OCI-LY1 (cell line): ENCODE data around the gene KCNJ15.

ENCODE experiments used
- H2AFZ ChIP-seq: fragments of 200-600 bp; sonication (generic), shearing (Covaris generic); 2 replicates; pipeline ENCODE4 v1.6.0; 2014; ENCODE audit warnings: antibody characterized with exemption, mild to moderate bottlenecking, low read length
- H3F3A ChIP-seq: fragments of 200-600 bp; sonication (generic), shearing (Covaris generic); 2 replicates; pipeline ENCODE4 v1.6.0; 2014; ENCODE audit warnings: mild to moderate bottlenecking, antibody characterized with exemption, low read length, moderate library complexity; ENCODE audit not compliant: insufficient read depth
- H3K27ac ChIP-seq: fragments of 200-600 bp; sonication (generic); 2 replicates; pipeline ENCODE4 v1.5.1; 2014; ENCODE audit warnings: low read length, mixed run types, mild to moderate bottlenecking, low read depth; ENCODE audit not compliant: poor library complexity, severe bottlenecking
- H3K27me3 ChIP-seq: fragments of 200-600 bp; sonication (generic); 2 replicates; pipeline ENCODE4 v1.6.0; 2014; ENCODE audit warnings: antibody characterized with exemption, mild to moderate bottlenecking, low read length, moderate library complexity; ENCODE audit not compliant: insufficient read depth
- H3K36me3 ChIP-seq: fragments of 200-600 bp; sonication (generic); 2 replicates; pipeline ENCODE4 v1.6.1; 2014; ENCODE audit warnings: mild to moderate bottlenecking, antibody characterized with exemption, low read length, moderate library complexity, mixed read lengths; ENCODE audit not compliant: insufficient read depth
- H3K4me1 ChIP-seq: fragments of 200-600 bp; sonication (generic); 2 replicates; pipeline ENCODE4 v1.5.1; 2014; ENCODE audit warnings: mild to moderate bottlenecking, low read length, moderate library complexity; ENCODE audit not compliant: insufficient read depth, severe bottlenecking
- H3K4me2 ChIP-seq: fragments of 200-600 bp; sonication (generic), shearing (Covaris generic); 2 replicates; pipeline ENCODE4 v1.6.1; 2014; ENCODE audit warnings: low read length
- H3K4me3 ChIP-seq: fragments of 200-600 bp; sonication (generic); 2 replicates; pipeline ENCODE4 v1.5.1; 2014; ENCODE audit warnings: low read length, low read depth, mild to moderate bottlenecking, mixed read lengths; ENCODE audit not compliant: poor library complexity, severe bottlenecking
- H3K79me2 ChIP-seq: fragments of 200-600 bp; shearing (Covaris generic); 2 replicates; pipeline ENCODE4 v1.6.1; 2016; ENCODE audit warnings: mixed run types, low read length, mixed read lengths; ENCODE audit not compliant: insufficient read depth
- H3K9ac ChIP-seq: fragments of 200-600 bp; sonication (generic), shearing (Covaris generic); 2 replicates; pipeline ENCODE4 v1.6.1; 2014; ENCODE audit warnings: mild to moderate bottlenecking, low read length, mixed read lengths
- H3K9me2 ChIP-seq: fragments of 200-600 bp; sonication (generic), shearing (Covaris generic); 2 replicates; pipeline ENCODE4 v1.6.1; 2014; ENCODE audit warnings: low read depth, mild to moderate bottlenecking, low read length, mixed read lengths
- H3K9me3 ChIP-seq: fragments of 200-600 bp; shearing (Covaris generic); 2 replicates; pipeline ENCODE4 v1.6.1; 2014; ENCODE audit warnings: low read length, mixed read lengths
- H4K20me1 ChIP-seq: fragments of 200-600 bp; sonication (generic), shearing (Covaris generic); 2 replicates; pipeline ENCODE4 v1.6.0; 2016; ENCODE audit warnings: mild to moderate bottlenecking, low read length; ENCODE audit not compliant: insufficient read depth
- CTCF ChIP-seq: fragments of 200-600 bp; sonication (generic), shearing (Covaris generic); IDR thresholded peaks from 2 replicates; pipeline ENCODE4 v1.5.1; 2017; ENCODE audit warnings: mild to moderate bottlenecking, antibody characterized with exemption, low read length, moderate library complexity, mixed read lengths
- EZH2 ChIP-seq: fragments of 200-600 bp; sonication (generic), shearing (Covaris generic); IDR thresholded peaks from 2 replicates; pipeline ENCODE4 v1.8.0; 2017; ENCODE audit warnings: borderline replicate concordance, mixed run types, mild to moderate bottlenecking, antibody characterized with exemption, low read length, moderate library complexity, mixed read lengths

The KCNJ15 gene

GRCh38 chr21:38306433-38307141, 49.8 kb downstream of the KCNJ15 start:
- no peak overlapping the region for H3K9ac ChIP-seq
- no peak overlapping the region for H3K27ac ChIP-seq
- no peaks in the 10 kb centered on the region for H3K79me2 ChIP-seq
- H3K27me3 ChIP-seq: no peaks in the 10 kb centered on the region
- no peaks in the 10 kb centered on the region for H3F3A ChIP-seq
- H3K36me3 ChIP-seq: no peaks in the 10 kb centered on the region
- no peak overlapping the region for H3K4me3 ChIP-seq
- H2AFZ ChIP-seq: no peak overlapping the region
- no peaks in the 10 kb centered on the region for H3K9me3 ChIP-seq
- H3K4me1 ChIP-seq: no peaks in the 10 kb centered on the region
- H4K20me1 ChIP-seq: no peaks in the 10 kb centered on the region
- TF ChIP-seq EZH2: no peak
- no peak for TF ChIP-seq CTCF
- H3K4me2 ChIP-seq: no peak overlapping the region
- H3K9me2 ChIP-seq: no peaks in the 10 kb centered on the region

GRCh38 chr21:38307771-38308531, 51.2 kb downstream of the KCNJ15 start:
- no peak overlapping the region for H3K27ac ChIP-seq
- no peak overlapping the region for H3K4me3 ChIP-seq
- H2AFZ ChIP-seq: no peak overlapping the region
- no peak overlapping the region for H3K4me2 ChIP-seq
- no peak for TF ChIP-seq EZH2
- TF ChIP-seq CTCF: no peak
- H3K36me3 ChIP-seq: no peaks in the 10 kb centered on the region
- no peaks in the 10 kb centered on the region for H3K9me3 ChIP-seq
- no peaks in the 10 kb centered on the region for H4K20me1 ChIP-seq
- no peaks in the 10 kb centered on the region for H3K9me2 ChIP-seq
- H3K27me3 ChIP-seq: no peaks in the 10 kb centered on the region
- H3K9ac ChIP-seq: no peak overlapping the region
- no peaks in the 10 kb centered on the region for H3K79me2 ChIP-seq
- no peaks in the 10 kb centered on the region for H3K4me1 ChIP-seq
- H3F3A ChIP-seq: no peaks in the 10 kb centered on the region

GRCh38 chr21:38308532-38309119, 51.8 kb downstream of the KCNJ15 start:
- H3F3A ChIP-seq: no peaks in the 10 kb centered on the region
- no peak for TF ChIP-seq EZH2
- no peak for TF ChIP-seq CTCF
- H3K9ac ChIP-seq: no peak overlapping the region
- H3K27ac ChIP-seq: no peak overlapping the region
- no peaks in the 10 kb centered on the region for H3K79me2 ChIP-seq
- no peaks in the 10 kb centered on the region for H3K27me3 ChIP-seq
- no peak overlapping the region for H2AFZ ChIP-seq
- no peaks in the 10 kb centered on the region for H3K4me1 ChIP-seq
- no peaks in the 10 kb centered on the region for H3K9me2 ChIP-seq
- no peaks in the 10 kb centered on the region for H3K36me3 ChIP-seq
- no peak overlapping the region for H3K4me3 ChIP-seq
- no peaks in the 10 kb centered on the region for H3K9me3 ChIP-seq
- no peak overlapping the region for H3K4me2 ChIP-seq
- no peaks in the 10 kb centered on the region for H4K20me1 ChIP-seq
